Gastroesophageal sphincter (tissue), 3 donors: ENCODE measurements around the gene GALNT9.

Experiments
- POLR2A ChIP-seq, 2 donors: fragments of 450-650 bp; IDR thresholded peaks; one replicate each; pipeline ENCODE4 v1.6.1; 2017; ENCODE audit warnings: antibody characterized with exemption in 2 of 2, mild to moderate bottlenecking in 2 of 2, moderate library complexity in 1 of 2
- POLR2AphosphoS5 ChIP-seq: sonication (generic); formaldehyde crosslinking; IDR thresholded peaks from one replicate; pipeline ENCODE4 v1.6.1; 2017; ENCODE audit warnings: antibody characterized with exemption
- TF ChIP-seq, protein P1 (sequence below), 4 experiments: fragments of 200-600 bp in 2 of 4; fragments of 450-650 bp in 2 of 4; sonication (generic) in 1 of 4; IDR thresholded peaks; one replicate each; pipeline ENCODE4 v1.5.1; 2017 to 2019; ENCODE audit warnings: antibody characterized with exemption in 4 of 4, mild to moderate bottlenecking in 2 of 4, moderate library complexity in 2 of 4

DNA sequence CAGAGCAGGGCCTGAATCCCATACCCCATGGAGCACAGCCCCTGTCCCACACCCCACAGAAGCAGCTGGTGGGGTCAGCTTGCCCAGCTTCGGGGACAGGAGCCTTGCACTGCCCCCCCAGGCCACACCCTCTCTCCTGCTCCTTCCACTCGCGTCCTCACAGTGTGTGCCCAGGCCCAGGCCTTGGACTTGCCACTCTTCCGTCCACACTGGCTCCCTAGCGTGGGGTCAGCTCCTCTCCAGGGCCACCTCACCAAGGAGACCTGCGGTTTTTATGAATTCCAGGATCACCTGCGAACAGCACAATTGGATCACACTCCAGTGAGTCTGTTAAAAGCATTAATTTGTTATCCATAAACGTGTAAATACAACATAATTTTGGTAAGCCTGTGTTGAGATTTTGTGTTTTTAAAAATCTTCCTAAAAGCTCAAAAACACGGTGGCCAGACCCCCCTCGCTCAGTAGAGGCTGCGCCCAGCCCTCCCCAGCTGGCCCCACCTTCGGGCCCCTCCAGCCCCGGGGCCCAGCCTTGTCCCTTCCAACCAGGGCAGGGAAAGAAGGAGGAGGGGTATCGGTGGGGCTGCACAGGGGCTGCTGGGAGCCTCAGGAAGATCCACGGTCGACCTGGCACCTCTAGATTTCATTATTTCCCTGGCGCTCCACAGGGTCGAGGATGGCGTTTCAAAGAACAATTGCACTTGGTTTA lies 12.0 kb downstream of the GALNT9 start:
- TF ChIP-seq, protein P1, sequence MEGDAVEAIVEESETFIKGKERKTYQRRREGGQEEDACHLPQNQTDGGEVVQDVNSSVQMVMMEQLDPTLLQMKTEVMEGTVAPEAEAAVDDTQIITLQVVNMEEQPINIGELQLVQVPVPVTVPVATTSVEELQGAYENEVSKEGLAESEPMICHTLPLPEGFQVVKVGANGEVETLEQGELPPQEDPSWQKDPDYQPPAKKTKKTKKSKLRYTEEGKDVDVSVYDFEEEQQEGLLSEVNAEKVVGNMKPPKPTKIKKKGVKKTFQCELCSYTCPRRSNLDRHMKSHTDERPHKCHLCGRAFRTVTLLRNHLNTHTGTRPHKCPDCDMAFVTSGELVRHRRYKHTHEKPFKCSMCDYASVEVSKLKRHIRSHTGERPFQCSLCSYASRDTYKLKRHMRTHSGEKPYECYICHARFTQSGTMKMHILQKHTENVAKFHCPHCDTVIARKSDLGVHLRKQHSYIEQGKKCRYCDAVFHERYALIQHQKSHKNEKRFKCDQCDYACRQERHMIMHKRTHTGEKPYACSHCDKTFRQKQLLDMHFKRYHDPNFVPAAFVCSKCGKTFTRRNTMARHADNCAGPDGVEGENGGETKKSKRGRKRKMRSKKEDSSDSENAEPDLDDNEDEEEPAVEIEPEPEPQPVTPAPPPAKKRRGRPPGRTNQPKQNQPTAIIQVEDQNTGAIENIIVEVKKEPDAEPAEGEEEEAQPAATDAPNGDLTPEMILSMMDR (IDR thresholded peaks at IDR 0.05) = no peak
- TF ChIP-seq POLR2AphosphoS5 = no peak
- no peak for TF ChIP-seq POLR2A (IDR thresholded peaks at IDR 0.05)
